HG02678 (cell line): Measurements from ENCODE around the gene DEFB123.
"Not testable (repeated sequence)": the region's sequence is repeated elsewhere in the genome, so short reads cannot be mapped to it uniquely, and the experiment has no call there.

ENCODE experiments used
- ATAC-seq: cut with Tn5 transposase; IDR thresholded peaks from one replicate; pipeline ENCODE4 v1.9.1; 2021; ENCODE audit warnings: mild to moderate bottlenecking, moderate library complexity; ENCODE audit not compliant: unreplicated experiment

The DEFB123 gene

GRCh38 chr20:31440012-31440659 lies at the start of gene DEFB123:
TSS of gene DEFB123 (plus strand) at chr20:31440632. CDS start at chr20:31440699, 67 bp downstream.
- ATAC-seq, result no peak

GRCh38 chr20:31392836-31393235 lies 47.6 kb upstream of the DEFB123 start:
- no peak for ATAC-seq

GRCh38 chr20:31394900-31395299 lies 45.5 kb upstream of the DEFB123 start:
- ATAC-seq, result no peak

- no peak for ATAC-seq
These were observed 36.5 kb upstream of the DEFB123 start for GRCh38 chr20:31403886-31404285.

- no peak for ATAC-seq
These were observed 34.3 kb upstream of the DEFB123 start, which contains the start of gene DEFB121 for GRCh38 chr20:31406115-31406514. TSS of gene DEFB121 (minus strand) at chr20:31406215. CDS start at chr20:31406152, 63 bp downstream.

- no peak for ATAC-seq
These were observed 30.4 kb upstream of the DEFB123 start for GRCh38 chr20:31410011-31410410.

GRCh38 chr20:31414381-31414780 lies 26.1 kb upstream of the DEFB123 start:
- ATAC-seq, result no peak

GRCh38 chr20:31415653-31416052 lies 24.8 kb upstream of the DEFB123 start:
- ATAC-seq, result no peak

- ATAC-seq, result no peak
These were observed 22.1 kb upstream of the DEFB123 start for GRCh38 chr20:31418307-31418706.

GRCh38 chr20:31425797-31426196 lies 14.6 kb upstream of the DEFB123 start:
- ATAC-seq, result no peak

- ATAC-seq, result not testable (repeated sequence)
These were observed 13.4 kb upstream of the DEFB123 start for GRCh38 chr20:31426891-31427551.

- ATAC-seq, result not testable (repeated sequence)
These were observed 12.9 kb upstream of the DEFB123 start for GRCh38 chr20:31427576-31427975.

- ATAC-seq, result no peak
These were observed 9.8 kb upstream of the DEFB123 start for GRCh38 chr20:31430568-31431115.

GRCh38 chr20:31446084-31446819 lies 5.8 kb downstream of the DEFB123 start:
- no peak for ATAC-seq

- no peak for ATAC-seq
These were observed 9.3 kb downstream of the DEFB123 start for GRCh38 chr20:31449511-31450414.

- ATAC-seq, result no peak
These were observed 12.1 kb downstream of the DEFB123 start for GRCh38 chr20:31452575-31452974.

GRCh38 chr20:31454361-31454760 lies 13.9 kb downstream of the DEFB123 start:
- ATAC-seq, result no peak

- ATAC-seq, result not testable (repeated sequence)
These were observed 30.5 kb downstream of the DEFB123 start for GRCh38 chr20:31470946-31471345.

GRCh38 chr20:31472395-31473330 lies 32.2 kb downstream of the DEFB123 start:
- ATAC-seq, result no peak
